Measurements from ENCODE around the gene GALNT2. TPM values are rescaled to one million over a fixed set of nuclear protein-coding genes. Genes with fewer than 3 reads are reported as not detected.
A peak's percentile ranks its signal among the peaks of the same experiment; 100 is the strongest.

The GALNT2 gene
- total and polyA plus RNA-seq, 9 of the 15 experiments (the other 6 are each of a cell fraction or from before 2014, with no cell fraction given), result 1.6 to 106 (median 51.9) TPM

DNA sequence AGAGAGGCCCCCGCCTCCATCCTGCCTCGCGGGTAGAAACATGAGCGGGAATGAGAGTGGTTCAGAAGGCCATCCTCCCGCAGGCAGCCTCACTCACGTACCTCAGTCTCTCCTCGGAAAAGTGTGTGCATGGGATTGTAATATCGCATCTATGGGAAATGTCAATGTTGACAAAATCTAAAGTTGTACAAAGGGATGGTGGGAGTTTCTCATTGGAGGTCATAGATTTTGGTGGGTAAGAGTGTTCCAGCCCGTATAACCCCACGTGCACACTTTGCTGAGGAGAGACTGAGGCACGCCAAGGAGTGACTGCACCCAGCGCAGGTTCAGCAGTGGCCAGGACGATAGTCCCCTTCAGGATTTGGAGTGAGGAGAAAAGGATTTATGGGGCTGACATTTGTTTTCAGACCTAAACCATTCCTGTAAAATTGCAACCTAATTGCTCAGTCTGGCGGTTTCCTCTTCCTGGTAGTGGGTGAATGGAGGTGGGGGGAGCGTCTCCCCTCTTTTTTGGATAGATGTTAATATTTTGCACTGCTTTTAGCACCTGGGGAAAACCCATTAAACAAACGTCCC, 59.6 kb downstream of the GALNT2 start (continued):
- TF ChIP-seq, protein P1, sequence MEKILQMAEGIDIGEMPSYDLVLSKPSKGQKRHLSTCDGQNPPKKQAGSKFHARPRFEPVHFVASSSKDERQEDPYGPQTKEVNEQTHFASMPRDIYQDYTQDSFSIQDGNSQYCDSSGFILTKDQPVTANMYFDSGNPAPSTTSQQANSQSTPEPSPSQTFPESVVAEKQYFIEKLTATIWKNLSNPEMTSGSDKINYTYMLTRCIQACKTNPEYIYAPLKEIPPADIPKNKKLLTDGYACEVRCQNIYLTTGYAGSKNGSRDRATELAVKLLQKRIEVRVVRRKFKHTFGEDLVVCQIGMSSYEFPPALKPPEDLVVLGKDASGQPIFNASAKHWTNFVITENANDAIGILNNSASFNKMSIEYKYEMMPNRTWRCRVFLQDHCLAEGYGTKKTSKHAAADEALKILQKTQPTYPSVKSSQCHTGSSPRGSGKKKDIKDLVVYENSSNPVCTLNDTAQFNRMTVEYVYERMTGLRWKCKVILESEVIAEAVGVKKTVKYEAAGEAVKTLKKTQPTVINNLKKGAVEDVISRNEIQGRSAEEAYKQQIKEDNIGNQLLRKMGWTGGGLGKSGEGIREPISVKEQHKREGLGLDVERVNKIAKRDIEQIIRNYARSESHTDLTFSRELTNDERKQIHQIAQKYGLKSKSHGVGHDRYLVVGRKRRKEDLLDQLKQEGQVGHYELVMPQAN (IDR thresholded peaks at IDR 0.05; ENCODE audit: borderline replicate concordance), result no peak
- TF ChIP-seq RBM34 (IDR thresholded peaks at IDR 0.05; ENCODE audit: borderline replicate concordance, insufficient read depth, low read length) (no peak), ZNF707 (CRISPR knock-in tag; conservative IDR thresholded peaks at IDR 0.05) (no peak), ILK (tag; IDR thresholded peaks at IDR 0.05; ENCODE audit: borderline replicate concordance, low read depth) (no peak), ZNF780A (CRISPR knock-in tag; IDR thresholded peaks at IDR 0.05) (no peak), MTA3 (IDR thresholded peaks at IDR 0.05; ENCODE audit: borderline replicate concordance) (no peak), ZNF785 (CRISPR knock-in tag; IDR thresholded peaks at IDR 0.05) (no peak), ARHGAP35 (IDR thresholded peaks at IDR 0.05; ENCODE audit: partially characterized antibody) (no peak), ASH1L (IDR thresholded peaks at IDR 0.05; ENCODE audit: borderline replicate concordance, low read depth, partially characterized antibody) (no peak), MTA2 (IDR thresholded peaks at IDR 0.05; ENCODE audit: low read depth) (no peak), FOXK1 (CRISPR knock-in tag; IDR thresholded peaks at IDR 0.05; ENCODE audit: borderline replicate concordance) (no peak), RHOXF2B (CRISPR knock-in tag; conservative IDR thresholded peaks at IDR 0.05) (no peak), ELF1 (tag; IDR thresholded peaks at IDR 0.05) (peak; percentile 69), SIN3B (IDR thresholded peaks at IDR 0.05; ENCODE audit: low read depth) (no peak), EP300 (IDR thresholded peaks at IDR 0.05; ENCODE audit: low read length) (no peak), ZNF695 (CRISPR knock-in tag; IDR thresholded peaks at IDR 0.05) (no peak)
- TF ChIP-seq, protein P2, sequence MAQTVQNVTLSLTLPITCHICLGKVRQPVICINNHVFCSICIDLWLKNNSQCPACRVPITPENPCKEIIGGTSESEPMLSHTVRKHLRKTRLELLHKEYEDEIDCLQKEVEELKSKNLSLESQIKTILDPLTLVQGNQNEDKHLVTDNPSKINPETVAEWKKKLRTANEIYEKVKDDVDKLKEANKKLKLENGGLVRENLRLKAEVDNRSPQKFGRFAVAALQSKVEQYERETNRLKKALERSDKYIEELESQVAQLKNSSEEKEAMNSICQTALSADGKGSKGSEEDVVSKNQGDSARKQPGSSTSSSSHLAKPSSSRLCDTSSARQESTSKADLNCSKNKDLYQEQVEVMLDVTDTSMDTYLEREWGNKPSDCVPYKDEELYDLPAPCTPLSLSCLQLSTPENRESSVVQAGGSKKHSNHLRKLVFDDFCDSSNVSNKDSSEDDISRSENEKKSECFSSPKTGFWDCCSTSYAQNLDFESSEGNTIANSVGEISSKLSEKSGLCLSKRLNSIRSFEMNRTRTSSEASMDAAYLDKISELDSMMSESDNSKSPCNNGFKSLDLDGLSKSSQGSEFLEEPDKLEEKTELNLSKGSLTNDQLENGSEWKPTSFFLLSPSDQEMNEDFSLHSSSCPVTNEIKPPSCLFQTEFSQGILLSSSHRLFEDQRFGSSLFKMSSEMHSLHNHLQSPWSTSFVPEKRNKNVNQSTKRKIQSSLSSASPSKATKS (CRISPR knock-in tag; IDR thresholded peaks at IDR 0.05), result 0 out of 2 replicates have a peak, but pooled peaks have one; percentile 40
- TF ChIP-seq, protein P3, sequence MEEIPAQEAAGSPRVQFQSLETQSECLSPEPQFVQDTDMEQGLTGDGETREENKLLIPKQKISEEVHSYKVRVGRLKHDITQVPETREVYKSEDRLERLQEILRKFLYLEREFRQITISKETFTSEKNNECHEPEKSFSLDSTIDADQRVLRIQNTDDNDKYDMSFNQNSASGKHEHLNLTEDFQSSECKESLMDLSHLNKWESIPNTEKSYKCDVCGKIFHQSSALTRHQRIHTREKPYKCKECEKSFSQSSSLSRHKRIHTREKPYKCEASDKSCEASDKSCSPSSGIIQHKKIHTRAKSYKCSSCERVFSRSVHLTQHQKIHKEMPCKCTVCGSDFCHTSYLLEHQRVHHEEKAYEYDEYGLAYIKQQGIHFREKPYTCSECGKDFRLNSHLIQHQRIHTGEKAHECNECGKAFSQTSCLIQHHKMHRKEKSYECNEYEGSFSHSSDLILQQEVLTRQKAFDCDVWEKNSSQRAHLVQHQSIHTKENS (CRISPR knock-in tag; IDR thresholded peaks at IDR 0.05), result no peak
- TF ChIP-seq, protein P4, sequence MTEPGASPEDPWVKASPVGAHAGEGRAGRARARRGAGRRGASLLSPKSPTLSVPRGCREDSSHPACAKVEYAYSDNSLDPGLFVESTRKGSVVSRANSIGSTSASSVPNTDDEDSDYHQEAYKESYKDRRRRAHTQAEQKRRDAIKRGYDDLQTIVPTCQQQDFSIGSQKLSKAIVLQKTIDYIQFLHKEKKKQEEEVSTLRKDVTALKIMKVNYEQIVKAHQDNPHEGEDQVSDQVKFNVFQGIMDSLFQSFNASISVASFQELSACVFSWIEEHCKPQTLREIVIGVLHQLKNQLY (CRISPR knock-in tag; conservative IDR thresholded peaks at IDR 0.05), result no peak
- TF ChIP-seq, protein P5, sequence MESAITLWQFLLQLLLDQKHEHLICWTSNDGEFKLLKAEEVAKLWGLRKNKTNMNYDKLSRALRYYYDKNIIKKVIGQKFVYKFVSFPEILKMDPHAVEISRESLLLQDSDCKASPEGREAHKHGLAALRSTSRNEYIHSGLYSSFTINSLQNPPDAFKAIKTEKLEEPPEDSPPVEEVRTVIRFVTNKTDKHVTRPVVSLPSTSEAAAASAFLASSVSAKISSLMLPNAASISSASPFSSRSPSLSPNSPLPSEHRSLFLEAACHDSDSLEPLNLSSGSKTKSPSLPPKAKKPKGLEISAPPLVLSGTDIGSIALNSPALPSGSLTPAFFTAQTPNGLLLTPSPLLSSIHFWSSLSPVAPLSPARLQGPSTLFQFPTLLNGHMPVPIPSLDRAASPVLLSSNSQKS (CRISPR knock-in tag; IDR thresholded peaks at IDR 0.05), result no peak

Data from K562 (cell line).